ENCODE results near the gene CSTPP1.
"Not testable (repeated sequence)": the region's sequence is repeated elsewhere in the genome, so short reads cannot be mapped to it uniquely, and the experiment has no call there.

Gene CSTPP1

DNA sequence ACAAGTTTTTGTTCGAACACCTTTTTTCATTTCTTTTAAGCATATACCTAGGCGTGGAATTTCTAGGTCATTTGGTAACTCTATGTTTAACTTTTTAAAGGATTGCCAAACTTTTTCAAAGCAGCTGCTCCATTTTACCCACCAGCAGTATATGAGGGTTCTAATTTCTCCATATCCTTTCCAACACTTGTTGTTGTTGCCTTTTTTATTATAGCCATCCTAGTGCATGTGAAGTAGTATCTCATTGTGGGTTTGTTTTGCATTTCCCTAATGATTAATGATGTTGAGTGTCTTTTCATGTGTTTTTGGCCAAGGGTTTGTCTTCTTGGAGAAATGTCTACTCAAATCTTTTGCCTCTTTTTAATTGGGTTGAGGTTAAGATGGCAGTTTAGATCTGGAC, 24.5 kb downstream of the CSTPP1 start:
- DNase-seq: no peak

- DNase-seq: not testable (repeated sequence)
Observed at GRCh38 chr11:46961886-46962285, 25.3 kb downstream of the CSTPP1 start.

DNA sequence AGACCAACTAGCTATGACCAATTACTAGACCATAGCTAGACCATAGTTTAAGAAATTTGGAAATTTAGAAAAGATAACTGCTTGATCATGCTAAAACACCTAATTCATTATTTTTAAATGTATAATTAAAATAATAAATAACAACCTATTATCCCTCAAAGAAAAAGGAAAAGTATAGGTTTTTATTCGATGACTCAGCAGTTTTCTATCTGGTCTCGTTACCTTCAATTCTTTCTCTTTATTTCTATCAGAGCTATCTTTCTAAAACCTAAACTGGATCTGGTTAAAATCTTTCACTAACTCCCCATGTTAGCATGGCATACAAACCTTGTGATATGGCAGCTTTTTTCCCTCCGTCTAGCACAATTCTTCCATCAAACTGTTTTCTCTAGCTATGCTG, 27.3 kb downstream of the CSTPP1 start:
- no peak for DNase-seq

GRCh38 chr11:46966773-46967172, 30.2 kb downstream of the CSTPP1 start:
- no peak for DNase-seq

DNA sequence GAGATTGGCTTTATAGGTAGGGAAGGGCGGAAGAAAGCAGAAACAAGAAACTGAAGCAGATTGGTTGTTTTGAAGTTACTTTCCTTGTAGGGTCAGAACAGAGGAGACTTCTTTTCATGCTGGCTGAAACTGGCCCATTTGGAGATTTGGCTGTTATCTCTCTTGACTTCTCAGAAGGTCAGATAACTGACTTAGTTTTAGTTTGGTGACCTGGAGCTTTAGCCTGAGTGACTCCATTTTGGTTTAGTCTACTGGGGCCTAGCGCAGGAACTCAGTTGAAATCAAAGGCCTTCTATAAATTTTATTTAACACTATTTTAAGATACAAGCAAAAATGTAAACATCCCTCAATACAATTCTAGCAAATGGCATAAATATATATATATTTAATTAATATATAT, 31.4 kb downstream of the CSTPP1 start:
- DNase-seq: no peak

- no peak for DNase-seq
Observed at GRCh38 chr11:46969379-46969778, 32.8 kb downstream of the CSTPP1 start.

- no peak for DNase-seq
Observed at GRCh38 chr11:46970913-46971625, 34.5 kb downstream of the CSTPP1 start.

GRCh38 chr11:46972343-46972742, 35.8 kb downstream of the CSTPP1 start:
- no peak for DNase-seq

DNA sequence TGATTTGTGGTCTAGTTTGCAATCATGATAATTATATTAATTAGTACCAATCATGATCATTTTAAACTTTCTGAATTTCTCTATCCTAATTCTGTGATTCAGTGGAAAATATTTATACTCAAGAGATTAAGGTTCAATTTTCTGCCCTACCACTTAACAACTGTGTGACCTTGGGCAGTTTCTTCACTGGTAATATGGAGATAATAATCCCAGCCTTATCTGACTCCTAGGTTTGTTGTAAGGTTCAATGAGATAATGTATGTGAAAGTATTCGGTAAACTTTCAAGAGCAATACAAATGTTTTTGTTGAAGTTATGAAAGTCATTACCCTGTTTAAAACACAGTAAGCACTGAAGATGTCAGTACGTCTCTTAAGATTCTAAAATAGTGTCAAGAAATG, 36.3 kb downstream of the CSTPP1 start:
- no peak for DNase-seq

DNA sequence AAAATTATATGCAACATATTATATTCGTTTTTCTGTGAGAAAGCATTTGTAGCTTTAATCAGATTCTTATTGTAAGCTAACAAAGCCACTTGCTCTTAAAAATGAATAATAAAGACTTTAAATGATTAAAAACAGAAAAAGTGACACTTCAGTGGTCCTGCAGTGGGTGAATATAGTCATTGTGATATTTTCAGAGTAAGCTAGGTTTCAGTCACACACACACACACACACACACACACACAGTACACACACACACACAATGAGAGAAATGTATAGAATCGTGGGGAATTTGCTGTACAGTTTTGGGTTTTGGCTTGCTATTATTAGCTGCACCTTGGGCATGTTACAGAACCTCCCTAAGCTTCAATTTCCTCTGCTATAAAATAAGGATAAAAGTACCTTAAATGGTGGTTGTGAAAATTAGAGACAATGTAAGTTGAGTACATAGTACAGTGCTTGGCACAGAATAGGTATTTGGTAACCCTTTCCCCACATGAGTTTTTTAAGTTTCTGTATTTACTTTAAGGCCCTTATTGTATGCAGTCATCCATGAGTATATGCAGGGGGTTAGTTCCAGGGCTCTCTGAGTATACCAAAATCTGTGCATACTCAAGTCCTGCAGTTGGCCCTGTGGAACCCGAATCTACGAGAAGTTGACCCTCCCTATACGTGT, 39.8 kb downstream of the CSTPP1 start:
- DNase-seq: no peak

- no peak for DNase-seq
Observed at GRCh38 chr11:46977038-46977813, 40.7 kb downstream of the CSTPP1 start.

- DNase-seq: no peak
Observed at GRCh38 chr11:46978005-46978491, 41.5 kb downstream of the CSTPP1 start.

DNA sequence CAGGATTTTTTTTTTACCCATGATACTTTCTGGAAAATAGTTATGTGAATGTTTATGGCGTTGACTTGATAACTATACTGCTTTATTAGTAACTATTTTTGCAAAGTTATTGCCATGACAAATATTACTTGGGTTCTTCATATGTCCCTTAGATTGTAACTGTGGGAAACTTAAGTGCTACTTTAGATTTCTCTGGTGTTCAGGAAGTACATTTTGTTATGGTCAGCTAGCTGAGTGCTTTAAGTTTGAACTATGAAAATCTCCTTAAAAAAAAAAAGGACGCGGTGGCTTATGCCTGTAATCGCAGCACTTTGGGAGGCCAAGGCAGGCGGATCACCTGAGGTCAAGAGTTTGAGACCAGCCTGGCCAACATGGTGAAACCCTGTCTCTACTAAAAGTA, 42.8 kb downstream of the CSTPP1 start:
- DNase-seq: no peak

DNA sequence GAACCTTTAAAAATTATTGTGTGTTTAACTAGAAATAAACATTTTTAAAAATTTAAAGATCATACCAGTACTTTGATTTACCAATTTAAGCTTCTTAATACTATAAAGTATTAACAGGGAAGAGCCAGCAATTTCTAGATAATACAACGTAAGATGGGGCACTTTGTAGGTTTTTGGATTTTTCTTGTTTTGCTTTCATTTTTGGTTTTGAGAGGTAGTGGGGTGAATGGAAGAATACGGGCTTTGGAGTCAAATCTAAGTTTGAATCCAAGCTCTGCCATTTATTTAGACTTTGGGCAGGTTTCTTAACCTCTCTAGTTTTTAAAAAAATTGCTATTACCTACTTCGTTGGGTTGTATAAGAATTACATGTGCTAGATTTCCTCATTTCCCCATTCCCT, 44.9 kb downstream of the CSTPP1 start:
- no peak for DNase-seq

- DNase-seq: no peak
Observed at GRCh38 chr11:46982797-46983452, 46.4 kb downstream of the CSTPP1 start.

DNA sequence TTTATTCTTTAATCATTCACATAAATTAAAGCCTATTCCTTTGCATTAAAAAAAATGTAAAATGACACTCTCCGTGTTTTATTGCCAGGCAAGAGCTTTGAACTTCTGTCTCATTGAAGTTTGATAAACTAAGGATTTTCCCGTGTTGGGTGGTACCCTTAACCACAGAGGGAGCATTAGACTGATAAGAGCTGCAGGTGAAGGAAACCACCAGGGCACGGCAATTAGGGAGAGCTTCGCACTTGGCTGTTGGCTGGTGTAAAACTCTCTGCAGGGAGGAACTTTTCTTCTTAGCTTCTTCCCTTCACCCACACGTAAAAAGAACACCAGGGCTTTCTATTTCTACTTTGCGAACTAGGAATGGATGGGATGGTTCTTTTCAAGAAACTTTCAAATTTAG, 47.0 kb downstream of the CSTPP1 start:
- no peak for DNase-seq

- no peak for DNase-seq
Observed at GRCh38 chr11:46984548-46984947, 48.0 kb downstream of the CSTPP1 start.

- DNase-seq: no peak
Observed at GRCh38 chr11:46984987-46985386, 48.4 kb downstream of the CSTPP1 start.

DNA sequence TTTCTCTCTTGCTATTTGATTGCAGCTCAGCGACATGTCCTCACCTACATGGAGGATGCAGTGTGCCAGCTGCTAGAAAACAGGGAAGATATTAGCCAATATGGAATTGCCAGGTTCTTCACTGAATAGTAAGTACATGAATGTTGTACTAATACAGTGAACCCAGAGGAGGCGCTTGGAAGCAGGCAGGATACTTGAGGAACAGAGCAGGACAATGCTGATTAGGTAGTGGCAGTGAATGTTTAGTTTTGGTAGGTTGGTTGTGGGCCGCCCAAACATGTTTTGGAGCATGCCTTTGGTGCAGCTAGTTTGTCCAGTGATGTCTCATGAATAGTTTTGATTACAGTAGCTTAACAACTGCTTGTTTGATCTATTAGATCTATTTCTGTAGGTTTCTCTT, 50.6 kb downstream of the CSTPP1 start:
- no peak for DNase-seq

DNA sequence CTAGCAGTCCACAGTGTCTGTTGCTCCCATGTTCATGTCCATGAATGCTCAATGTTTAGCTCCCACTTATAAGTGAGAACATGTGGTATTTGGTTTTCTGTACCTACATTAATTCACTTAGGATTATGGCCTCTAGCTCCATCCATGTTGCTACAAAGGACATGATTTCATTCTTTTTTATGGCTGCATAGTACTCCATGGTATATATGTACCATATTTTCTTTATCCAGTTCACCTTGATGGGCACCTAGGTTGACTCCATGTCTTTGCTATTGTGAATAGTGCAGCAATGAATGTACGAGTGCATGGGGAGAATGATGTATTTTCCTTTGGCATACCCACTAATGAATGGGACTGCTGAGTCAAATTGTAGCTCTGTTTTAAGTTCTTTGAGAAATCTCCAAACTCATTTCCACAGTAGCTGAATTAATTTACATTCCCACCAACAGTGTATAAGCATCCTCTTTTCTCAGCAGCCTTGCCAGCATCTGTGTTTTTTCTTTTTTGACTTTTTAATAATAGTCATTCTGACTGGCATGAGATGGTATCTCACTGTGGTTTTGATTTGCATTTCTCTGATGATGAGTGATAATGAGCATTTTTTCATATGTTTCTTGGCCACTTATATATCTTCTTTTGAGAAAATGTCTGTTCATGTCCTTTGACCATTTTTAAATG, 53.4 kb downstream of the CSTPP1 start:
- DNase-seq: not testable (repeated sequence)

GRCh38 chr11:46991391-46991790, 54.8 kb downstream of the CSTPP1 start:
- no peak for DNase-seq

GRCh38 chr11:46992386-46992785, 55.8 kb downstream of the CSTPP1 start:
- DNase-seq: not testable (repeated sequence)

GRCh38 chr11:46997796-46998195, 61.2 kb downstream of the CSTPP1 start:
- DNase-seq: not testable (repeated sequence)

Measured in activated gamma-delta T cell treated with Interleukin-2 at 50 U/mL for 16 hours (primary cell).